Embryonic facial prominence (tissue), 1 donor: Measurements from ENCODE around the gene RAB7A.

ENCODE experiments used
- DNase-seq: peaks from one replicate; pipeline ENCODE4 v3.0.0-alpha.2; 2016; ENCODE audit errors: extremely low spot score

Gene RAB7A

GRCh38 chr3:128849911-128850455 lies 124.0 kb downstream of the RAB7A start:
- no peak for DNase-seq

GRCh38 chr3:128850544-128850943 lies 124.6 kb downstream of the RAB7A start:
- DNase-seq: no peak

- DNase-seq: no peak
Observed at GRCh38 chr3:128851601-128852000, 125.6 kb downstream of the RAB7A start.

- DNase-seq: no peak
Observed at GRCh38 chr3:128853826-128854225, 127.8 kb downstream of the RAB7A start.

GRCh38 chr3:128854475-128854874 lies 128.5 kb downstream of the RAB7A start:
- no peak for DNase-seq

- no peak for DNase-seq
Observed at GRCh38 chr3:128855569-128855968, 129.6 kb downstream of the RAB7A start.

GRCh38 chr3:128858167-128858566 lies 132.2 kb downstream of the RAB7A start:
- no peak for DNase-seq

- no peak for DNase-seq
Observed at GRCh38 chr3:128859630-128860029, 133.6 kb downstream of the RAB7A start.

GRCh38 chr3:128861491-128861890 lies 135.5 kb downstream of the RAB7A start:
- no peak for DNase-seq

GRCh38 chr3:128863560-128863959 lies 137.6 kb downstream of the RAB7A start:
- no peak for DNase-seq
